Smooth muscle cell of the pulmonary artery (primary cell): ENCODE measurements around the gene CFAP99. TPM values are rescaled to one million over a fixed set of nuclear protein-coding genes. Genes with fewer than 3 reads are reported as not detected.

ENCODE experiments used
- total RNA-seq: library from RNA; depleted of rRNA; stranded (reverse); fragments of >200 nt; gene quantifications from 2 replicates; pipeline ENCODE4 v1.2.3, GENCODE V29; 2014

Gene CFAP99
- total RNA-seq = 0.13 TPM in 1 of 2 replicates, not detected in the other

DNA sequence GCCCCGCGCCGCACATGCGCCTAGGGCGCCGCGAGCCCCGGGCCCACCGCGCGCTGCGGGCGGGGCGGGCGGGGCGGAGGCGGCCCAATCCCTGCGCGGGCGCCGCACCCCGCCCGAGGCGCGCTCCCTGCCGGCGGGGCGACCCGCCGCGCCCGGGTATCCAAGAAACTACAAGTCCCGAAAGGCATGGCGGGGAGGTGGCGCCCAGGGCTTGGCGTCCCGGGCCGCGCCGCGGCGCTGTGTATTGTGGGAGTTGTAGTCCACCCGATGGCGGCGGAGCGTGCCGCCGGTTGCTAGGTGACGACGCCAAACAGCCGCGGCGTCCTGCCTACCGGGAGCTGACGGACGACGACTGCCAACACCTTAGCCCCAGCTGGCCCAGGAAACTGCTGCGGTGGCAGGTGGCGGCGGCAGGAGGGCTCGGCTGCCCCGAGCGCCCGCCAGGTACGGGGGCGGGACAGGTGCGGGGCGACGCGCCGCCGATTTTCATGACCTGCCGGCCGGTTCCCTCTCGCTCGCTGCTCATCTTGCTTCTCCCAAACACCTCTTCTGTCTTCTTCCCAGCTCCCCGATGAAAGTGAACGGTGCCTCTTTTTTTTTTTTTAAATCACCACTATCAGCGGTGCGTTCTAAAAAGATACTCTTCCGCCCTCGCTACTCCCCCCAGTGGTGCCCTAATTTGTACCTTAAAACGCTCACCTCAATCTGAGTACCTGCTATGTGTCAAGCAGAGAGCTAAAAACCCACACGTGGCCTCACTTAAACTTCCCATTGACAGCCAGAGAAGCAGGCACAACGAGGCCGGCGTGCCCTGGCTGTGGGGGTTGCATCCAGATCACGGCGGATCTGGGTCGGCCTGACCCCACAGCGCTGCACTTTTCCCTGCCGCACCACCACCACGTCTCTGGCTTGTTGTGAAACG lies at the start of gene CFAP99:
Gene CFAP99, plus strand, starts transcription at position 306 of the 922 bp plus-strand sequence.

DNA sequence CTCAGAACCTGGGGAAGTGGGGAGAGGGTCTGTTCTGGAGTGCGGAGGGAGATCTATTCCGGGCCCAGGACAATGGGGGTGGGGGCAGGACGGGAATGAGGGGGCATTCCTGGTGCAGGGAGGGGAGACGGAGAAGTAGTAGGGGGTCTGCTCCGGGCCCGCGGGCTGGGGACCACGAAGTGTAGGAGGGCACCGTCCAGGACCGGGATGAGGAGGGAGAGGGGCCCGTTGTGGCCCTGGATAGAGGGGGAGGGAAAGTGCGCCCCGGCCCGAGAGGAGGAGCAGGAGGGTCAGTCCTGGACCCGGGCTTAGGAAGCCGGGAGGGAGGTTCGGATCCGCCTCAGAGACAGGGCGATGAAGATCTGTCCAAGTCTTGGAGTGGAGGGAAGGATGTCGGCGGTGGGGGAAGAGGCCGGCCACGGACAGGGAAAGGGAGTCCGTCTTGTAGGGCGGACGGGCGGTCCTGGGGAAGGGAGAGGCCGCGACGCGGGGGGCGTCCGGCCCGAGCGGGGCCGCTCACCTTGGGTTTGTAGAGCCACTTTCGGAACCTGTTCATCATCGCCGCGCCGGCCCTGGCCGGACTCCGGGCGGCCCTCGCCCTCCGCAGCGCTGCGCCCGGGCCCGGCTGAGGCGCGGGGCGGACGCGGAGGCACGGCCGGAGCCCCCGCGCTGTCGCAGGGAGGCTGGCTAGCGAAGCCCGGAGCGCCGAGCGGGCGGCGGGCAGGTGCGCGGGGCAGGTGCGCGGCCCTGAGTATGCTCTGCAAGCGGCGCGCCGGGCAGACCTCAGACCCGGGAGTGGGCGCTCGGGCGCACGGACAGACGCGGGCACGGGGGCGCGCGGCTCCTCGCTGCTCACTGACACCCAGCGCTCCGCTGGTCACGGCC lies 748 bp upstream of the CFAP99 start, which contains the start of gene ZFYVE28:
Gene ZFYVE28, minus strand, starts transcription at position 881 of the 885 bp plus-strand sequence. Its CDS starts 322 bp downstream, at position 559.

DNA sequence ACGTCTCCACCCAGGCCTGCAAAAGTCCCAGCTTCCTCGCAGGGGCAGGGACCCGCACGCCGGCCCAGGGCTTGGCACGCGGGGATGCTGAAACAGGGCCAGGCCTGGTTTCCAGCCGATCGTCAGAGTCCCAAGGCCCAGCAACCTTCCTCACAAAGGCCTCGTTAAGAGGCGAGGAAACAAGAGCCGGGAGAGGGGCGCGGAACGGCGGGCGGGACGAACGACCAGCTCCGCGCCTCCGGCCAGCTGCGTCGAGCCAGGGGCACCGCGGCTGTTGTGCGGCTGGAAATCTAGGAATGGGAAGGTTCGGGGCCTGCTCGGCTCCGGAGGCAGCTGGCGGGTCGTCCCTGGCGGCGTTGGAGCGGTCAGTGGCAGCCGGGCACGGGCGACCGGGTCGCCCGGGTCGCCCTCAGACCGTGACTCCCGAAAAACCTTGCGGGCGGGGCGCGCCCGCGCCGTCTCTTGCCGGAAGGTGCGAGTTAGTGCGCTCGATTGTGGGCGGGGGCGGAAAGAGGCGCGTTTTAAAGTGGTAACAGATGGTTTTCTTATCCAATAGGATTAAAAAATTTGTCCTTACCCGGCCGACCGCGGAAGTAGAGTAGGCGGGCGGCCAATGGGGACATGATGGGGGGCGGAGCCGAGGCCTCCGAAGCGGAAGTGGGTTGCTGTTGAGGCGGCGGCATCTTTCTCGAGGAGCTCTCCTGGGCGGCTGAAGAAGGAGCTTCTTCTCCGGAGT lies 49.9 kb downstream of the CFAP99 start, which contains the start of gene RNF4:
Gene RNF4, plus strand, starts transcription at position 651 of the 736 bp plus-strand sequence. CDS start 21,388 bp downstream, outside the sequence.

Other genes with a start within 250 kb of the CFAP99 start
- 7.2 and 7.8 TPM in 2 replicates for gene HAUS3, start 176.8 kb upstream of the CFAP99 start, total RNA-seq
- 3.9 and 5.1 TPM in 2 replicates for gene POLN, start 176.8 kb upstream of the CFAP99 start, total RNA-seq
- gene MXD4, start 156.8 kb upstream of the CFAP99 start, total RNA-seq = 51.7 and 73.8 TPM in 2 replicates
- 12.4 and 22.5 TPM in 2 replicates for gene ZFYVE28, start 310 bp upstream of the CFAP99 start, total RNA-seq
- 48.2 and 54.5 TPM in 2 replicates for gene RNF4, start 50.2 kb downstream of the CFAP99 start, total RNA-seq
- 13.2 and 13.5 TPM in 2 replicates for gene FAM193A, start 117.7 kb downstream of the CFAP99 start, total RNA-seq